ENCODE data around the gene PSMC5.
"Not testable (repeated sequence)": the region's sequence is repeated elsewhere in the genome, so short reads cannot be mapped to it uniquely, and the experiment has no call there.

PSMC5 gene

DNA sequence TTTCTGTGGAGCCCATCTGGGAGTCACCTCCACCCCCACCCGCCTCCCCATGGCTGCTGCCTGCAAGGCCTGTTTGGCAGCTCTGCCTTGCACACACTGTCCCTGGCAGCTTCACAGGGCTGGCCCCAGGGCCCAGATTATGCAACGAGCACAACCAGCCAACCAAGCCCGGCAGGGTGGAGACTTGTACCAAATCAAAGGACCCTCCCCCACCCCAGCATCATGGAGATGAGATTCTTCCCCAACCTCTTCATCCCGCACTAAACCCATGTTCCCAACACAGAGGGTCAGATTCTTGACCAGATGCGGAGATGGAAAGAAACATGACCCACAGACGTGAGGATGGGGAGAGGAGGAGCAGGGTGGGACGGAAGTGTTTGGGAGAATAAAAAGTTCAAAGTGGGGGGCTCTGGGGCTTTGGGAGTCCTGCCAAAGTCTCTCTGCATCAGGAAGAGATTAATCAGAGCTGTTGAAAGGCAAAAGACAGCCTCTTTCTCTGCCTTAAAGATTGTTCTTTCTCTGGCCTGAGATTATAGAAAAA, 11.5 kb downstream of the PSMC5 start:
- DNase-seq (ENCODE audit: low read depth in 2 of 2), result no peak

- no peak for DNase-seq (ENCODE audit: low read depth in 2 of 2)
Measured at GRCh38 chr17:63840591-63841349, 13.5 kb downstream of the PSMC5 start.

DNA sequence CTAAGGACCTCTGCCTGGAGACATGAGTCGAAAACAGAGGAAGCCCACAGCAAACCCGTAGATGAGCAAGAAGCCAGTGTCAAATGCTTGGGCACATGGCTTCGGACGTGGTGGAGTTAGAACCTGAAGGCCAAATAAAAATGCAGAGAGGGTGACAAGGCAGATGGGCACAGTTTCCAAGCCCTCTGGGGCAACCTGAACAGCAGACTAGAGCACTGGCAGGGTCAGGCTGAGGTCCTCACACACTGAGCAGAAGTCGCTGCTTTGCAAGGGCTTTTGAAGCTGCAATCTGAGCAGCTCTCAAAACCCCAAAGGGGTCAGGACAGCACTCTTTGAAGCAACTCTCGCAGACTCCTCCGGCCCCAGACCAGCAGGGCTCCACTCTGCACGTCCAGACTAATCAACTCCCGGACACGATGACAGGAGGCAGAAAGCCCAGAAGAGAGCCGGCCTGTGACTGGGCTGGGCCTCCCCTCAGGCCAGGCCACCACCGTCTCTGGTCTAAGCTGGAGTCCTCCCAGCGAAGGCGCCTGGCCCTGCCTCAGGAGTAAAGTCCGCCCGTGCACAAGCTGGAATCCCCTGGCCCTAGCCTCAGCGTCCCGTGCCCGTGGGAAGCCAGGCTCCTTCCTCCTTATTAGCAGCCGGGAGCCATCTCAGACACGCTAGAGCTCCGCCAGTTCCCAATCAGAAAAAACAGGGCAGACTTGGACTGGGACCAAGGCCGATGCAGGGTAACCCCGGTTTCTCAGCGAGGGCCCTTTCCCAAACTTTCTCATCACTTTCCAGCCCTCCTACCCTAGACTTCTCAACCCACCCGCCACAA, 14.3 kb downstream of the PSMC5 start:
- no peak for DNase-seq (ENCODE audit: low read depth in 2 of 2)

DNA sequence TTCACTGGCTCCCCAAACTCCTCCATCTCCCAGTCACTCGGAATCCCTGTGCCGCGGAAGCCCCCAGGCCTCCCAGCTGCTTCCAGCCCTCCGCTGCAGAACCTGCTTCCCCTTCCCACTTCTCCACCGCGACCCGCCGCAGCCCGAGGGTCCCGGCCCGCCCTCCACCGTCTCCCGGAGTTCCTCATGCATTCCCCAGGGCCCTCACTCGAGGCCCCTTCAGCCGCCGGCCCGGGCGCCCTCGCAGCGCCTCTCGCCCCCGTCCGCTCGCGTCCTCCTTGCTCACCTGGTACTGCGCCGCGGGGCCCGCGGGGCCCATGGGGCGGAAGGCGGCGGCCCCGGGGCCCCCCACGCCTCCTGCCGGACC, 14.9 kb downstream of the PSMC5 start:
- no peak for DNase-seq (ENCODE audit: low read depth in 2 of 2)

DNA sequence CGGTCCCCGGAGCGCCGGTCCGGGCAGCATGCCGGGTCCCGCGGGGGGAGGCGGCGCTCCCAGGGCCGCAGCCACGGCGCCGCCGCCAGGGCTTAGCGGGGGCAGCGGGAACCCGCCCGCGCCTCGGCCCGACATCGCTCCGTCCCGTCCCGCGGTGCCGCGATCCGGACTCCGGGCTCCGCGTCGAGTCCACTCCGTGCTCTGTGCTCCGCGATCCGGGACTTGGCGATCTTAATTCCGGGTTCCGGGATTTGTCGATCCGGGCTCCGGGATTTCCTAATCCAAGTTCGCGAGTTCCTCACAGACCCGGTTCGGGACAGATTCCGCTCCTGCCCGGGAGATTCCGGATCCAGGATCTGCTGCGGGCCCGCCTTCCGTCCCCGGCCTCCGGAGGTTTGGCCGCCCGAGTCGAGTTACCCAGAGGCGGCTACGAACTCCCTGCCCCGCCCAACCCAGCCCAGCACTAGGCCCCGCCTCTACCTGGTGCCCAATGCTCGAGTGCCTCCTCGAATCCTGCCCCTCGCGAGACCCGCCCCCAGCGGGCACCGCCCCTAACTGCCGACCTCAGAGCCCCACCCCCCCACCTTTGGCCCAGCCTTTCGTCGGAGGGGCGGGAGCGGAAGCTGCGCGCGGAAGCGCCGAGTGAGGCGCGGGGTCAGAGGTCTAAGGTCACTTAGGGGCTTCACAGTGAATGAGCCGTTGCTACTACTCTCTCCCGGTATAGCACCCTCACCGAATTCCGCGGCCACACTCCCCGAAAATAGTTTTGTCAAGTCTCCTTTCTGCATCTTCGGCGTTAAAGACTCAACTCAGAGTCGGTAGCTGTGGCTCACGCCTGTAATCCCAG, 15.5 kb downstream of the PSMC5 start, which contains the start of gene SMARCD2:
Gene SMARCD2, minus strand, starts transcription at position 146 of the 847 bp plus-strand sequence. Its CDS starts 11 bp downstream, at position 135.
- peak; percentile 97 to 99 for DNase-seq (ENCODE audit: low read depth in 2 of 2)

GRCh38 chr17:63843387-63843888, 16.2 kb downstream of the PSMC5 start:
- not testable (repeated sequence) for DNase-seq (ENCODE audit: low read depth in 2 of 2)

- DNase-seq (ENCODE audit: low read depth in 2 of 2), result no peak
Measured at GRCh38 chr17:63843910-63844677, 16.9 kb downstream of the PSMC5 start.

DNA sequence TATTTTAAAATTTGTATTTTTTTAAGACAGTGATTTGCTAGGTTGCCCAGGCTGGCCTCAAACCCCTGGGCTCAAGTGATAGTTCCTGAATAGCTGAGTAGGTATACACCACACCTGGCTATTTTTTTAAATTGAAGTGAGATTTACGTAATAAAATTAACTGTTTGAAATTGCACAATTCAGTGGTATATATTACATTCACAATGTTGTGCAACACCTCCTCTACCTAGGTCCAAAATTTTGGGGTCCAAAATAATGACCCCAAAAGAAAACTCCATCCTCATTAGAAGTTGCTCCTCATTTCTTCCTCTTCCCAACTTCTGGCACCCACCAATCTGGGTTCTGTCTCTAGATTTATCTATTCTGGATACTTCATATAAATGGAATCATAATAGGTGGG, 18.3 kb downstream of the PSMC5 start:
- no peak for DNase-seq (ENCODE audit: low read depth in 2 of 2)

GRCh38 chr17:63847525-63848249, 20.5 kb downstream of the PSMC5 start:
- DNase-seq (ENCODE audit: low read depth in 2 of 2), result no peak

- DNase-seq (ENCODE audit: low read depth in 2 of 2), result peak; percentile 93 to 97
Measured at GRCh38 chr17:63848834-63849689, 21.8 kb downstream of the PSMC5 start.

DNA sequence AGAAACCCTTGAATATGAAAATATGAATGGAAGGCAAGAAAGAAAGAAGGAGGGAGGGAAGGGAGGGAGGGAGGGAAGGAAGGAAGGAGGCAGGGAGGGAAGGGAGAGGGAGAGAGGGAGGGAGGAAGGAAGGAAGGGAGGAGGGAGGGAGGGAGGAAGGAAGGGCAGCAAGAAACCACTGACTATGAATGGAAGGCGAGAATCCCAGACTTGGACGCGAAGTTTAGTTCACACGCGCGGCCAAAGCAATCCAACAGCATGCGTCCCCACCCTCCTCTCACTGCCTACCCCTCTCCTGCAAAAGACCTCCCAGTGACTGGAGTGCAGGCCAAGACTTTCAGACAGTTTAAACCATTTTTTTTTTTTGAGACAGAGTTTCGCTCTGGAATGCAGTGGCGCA, 23.2 kb downstream of the PSMC5 start:
- no peak for DNase-seq (ENCODE audit: low read depth in 2 of 2)

DNA sequence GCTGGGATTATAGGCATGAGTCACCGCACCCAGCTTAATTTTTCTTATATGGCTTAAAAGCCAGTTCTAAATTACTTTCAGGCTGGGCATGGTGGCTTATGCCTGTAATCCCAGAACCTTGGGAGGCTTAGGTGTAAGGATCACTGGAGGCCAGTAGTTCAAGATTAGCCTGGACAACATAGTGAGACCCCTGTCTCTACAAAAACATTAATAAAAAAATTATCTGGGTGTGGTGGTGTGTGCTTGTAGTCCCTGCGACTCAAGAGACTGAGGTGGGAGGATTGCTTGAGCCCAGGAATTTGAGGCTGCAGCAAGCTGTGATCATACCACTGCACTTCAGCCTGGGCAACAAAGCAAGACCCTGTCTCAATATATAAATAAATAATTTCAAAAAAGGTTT, 26.0 kb downstream of the PSMC5 start:
- DNase-seq (ENCODE audit: low read depth in 2 of 2), result no peak

GRCh38 chr17:63854709-63855108, 27.5 kb downstream of the PSMC5 start:
- DNase-seq (ENCODE audit: low read depth in 2 of 2), result no peak

GRCh38 chr17:63855185-63855584, 28.0 kb downstream of the PSMC5 start:
- DNase-seq (ENCODE audit: low read depth in 2 of 2), result no peak

- DNase-seq (ENCODE audit: low read depth in 2 of 2), result not testable (repeated sequence)
Measured at GRCh38 chr17:63856425-63856824, 29.2 kb downstream of the PSMC5 start.

GRCh38 chr17:63859257-63859656, 32.0 kb downstream of the PSMC5 start:
- DNase-seq (ENCODE audit: low read depth in 2 of 2), result no peak

GRCh38 chr17:63866625-63867024, 39.4 kb downstream of the PSMC5 start:
- DNase-seq (ENCODE audit: low read depth in 2 of 2), result not testable (repeated sequence)

- not testable (repeated sequence) for DNase-seq (ENCODE audit: low read depth in 2 of 2)
Measured at GRCh38 chr17:63869491-63870291, 42.5 kb downstream of the PSMC5 start.
